ENCODE data around the gene DLGAP1.

The DLGAP1 gene

DNA sequence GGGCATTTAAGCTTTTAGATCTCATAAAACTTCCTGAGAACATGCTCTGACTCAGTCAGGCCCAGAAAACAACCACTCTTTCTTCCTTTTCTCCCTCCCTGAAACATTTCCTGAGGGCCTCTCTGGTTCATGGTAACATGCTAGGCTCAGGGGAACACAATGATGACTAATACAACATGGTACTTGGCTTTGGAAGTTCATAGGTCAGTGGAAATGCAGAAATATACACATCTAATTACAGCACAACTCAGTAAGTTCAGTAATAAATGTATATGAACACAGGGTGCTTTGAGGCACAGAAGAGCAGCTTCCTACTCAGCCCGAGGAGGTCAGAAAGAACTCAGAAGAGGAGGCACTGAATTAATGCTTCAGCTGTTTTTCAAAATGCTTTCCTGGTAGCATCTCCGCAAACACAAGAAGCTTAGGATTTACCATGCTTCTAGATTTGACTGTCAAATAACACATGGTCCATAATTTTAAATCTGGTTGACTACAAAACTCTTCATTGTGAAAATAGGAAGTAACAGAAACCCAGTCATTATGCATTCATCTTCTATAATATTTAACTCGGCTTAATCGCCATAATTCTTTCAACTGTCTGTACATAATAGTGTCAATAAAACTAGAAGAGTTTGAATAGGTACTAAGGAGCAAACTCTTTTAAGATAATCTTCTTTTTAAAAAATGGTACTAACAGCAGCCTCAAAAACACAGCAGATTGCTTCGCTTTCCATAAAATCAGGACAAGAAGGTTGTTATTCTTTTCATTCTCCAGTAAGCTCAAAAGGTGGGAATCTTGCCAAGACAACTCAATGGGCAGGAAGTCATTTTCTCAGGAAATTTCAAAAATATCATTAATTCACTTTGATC lies 251.3 kb downstream of the DLGAP1 start:
- H3K9me3 ChIP-seq (ENCODE audit: control insufficient read depth, low read length) = no peaks in the 10 kb centered on the region
- peaks cover 3% of the 10 kb centered on the region for H3K4me1 ChIP-seq (ENCODE audit: control insufficient read depth, insufficient read depth, low read length)
- no peaks in the 10 kb centered on the region for H3K27me3 ChIP-seq (ENCODE audit: control insufficient read depth, insufficient read depth, low read length, poor library complexity, severe bottlenecking)
- 90 to 97% methylated on average over 3 of the region's 5 CpGs for WGBS, 2 experiments
- no peak overlapping the region for H3K4me3 ChIP-seq (ENCODE audit: insufficient read depth, low read depth, low read length)
- H3K36me3 ChIP-seq (ENCODE audit: control insufficient read depth, insufficient read depth, low read length) = no peaks in the 10 kb centered on the region
- H3K27ac ChIP-seq (ENCODE audit: insufficient read depth, low read depth, low read length, poor library complexity, severe bottlenecking) = no peak overlapping the region

DNA sequence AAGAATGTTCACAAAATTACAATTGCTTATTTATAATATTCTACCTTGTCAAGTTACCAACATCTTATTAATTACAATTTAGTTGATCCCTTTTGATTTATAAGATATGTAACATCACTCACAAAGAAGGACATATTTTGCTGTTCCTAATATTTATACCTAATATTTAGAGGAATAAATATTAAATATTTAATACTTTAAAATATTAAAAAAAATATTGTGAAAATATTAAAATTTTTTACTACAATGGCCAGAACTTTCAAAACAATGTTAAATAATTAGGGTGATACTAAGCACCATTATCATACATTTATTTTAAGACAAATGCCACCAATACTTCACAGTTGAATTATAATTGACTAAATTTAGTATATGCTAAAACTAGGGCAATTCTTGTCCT lies 254.7 kb downstream of the DLGAP1 start:
- H3K27me3 ChIP-seq (ENCODE audit: control insufficient read depth, insufficient read depth, low read length, poor library complexity, severe bottlenecking) = no peaks in the 10 kb centered on the region
- H3K4me1 ChIP-seq (ENCODE audit: control insufficient read depth, insufficient read depth, low read length) = peaks cover 4% of the 10 kb centered on the region
- H3K27ac ChIP-seq (ENCODE audit: insufficient read depth, low read depth, low read length, poor library complexity, severe bottlenecking) = no peak overlapping the region
- no peaks in the 10 kb centered on the region for H3K36me3 ChIP-seq (ENCODE audit: control insufficient read depth, insufficient read depth, low read length)
- H3K9me3 ChIP-seq (ENCODE audit: control insufficient read depth, low read length) = no peaks in the 10 kb centered on the region
- no peak overlapping the region for H3K4me3 ChIP-seq (ENCODE audit: insufficient read depth, low read depth, low read length)

DNA sequence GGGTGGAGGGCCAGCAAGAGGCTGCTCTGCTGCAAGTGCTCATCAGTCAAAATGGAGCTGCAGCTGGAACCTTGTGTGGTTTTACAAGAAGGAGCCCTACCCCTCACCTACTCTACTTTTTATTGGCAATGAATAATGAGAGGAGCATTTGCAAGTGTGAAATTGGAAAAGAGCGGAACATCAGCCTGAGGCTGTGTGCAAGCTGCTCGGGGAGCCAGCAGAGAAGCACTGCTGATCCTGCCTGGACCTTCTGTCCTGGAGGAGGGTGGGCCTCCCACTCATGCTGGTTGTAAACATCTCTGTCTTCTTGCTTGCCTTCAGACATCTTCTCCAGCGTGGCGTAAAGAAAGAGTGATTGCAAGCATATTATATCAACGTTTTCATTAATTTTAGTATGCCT lies 256.2 kb downstream of the DLGAP1 start:
- Histone ChIP-seq H3K27me3 (ENCODE audit: control insufficient read depth, insufficient read depth, low read length, poor library complexity, severe bottlenecking) (no peaks in the 10 kb centered on the region), H3K4me1 (ENCODE audit: control insufficient read depth, insufficient read depth, low read length) (peaks cover 4% of the 10 kb centered on the region), H3K9me3 (ENCODE audit: control insufficient read depth, low read length) (no peaks in the 10 kb centered on the region), H3K36me3 (ENCODE audit: control insufficient read depth, insufficient read depth, low read length) (no peaks in the 10 kb centered on the region), H3K27ac (ENCODE audit: insufficient read depth, low read depth, low read length, poor library complexity, severe bottlenecking) (no peak overlapping the region), H3K4me3 (ENCODE audit: insufficient read depth, low read depth, low read length) (no peak overlapping the region)
- WGBS, 2 experiments = 83 to 94% methylated on average over 5 of the region's 5 CpGs

DNA sequence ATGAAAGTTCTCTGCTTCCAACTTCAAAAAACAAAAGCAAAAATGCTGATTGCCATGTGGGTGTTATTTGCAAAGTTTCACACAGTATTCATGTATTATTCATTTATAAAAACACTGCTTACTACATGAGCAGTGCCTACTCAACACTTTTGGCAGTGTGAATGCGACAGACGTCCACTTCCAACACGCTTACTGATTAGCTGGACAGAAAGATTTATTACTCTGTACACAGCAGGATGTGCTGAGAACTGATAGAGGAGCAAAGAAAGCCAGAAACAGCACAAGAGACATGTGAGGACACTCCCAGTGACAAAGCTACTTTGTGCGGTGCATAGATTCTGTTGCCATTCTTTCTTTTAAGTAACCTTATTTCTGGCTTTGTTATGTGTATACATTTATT lies 258.8 kb downstream of the DLGAP1 start:
- WGBS, 2 experiments = 80 to 87% methylated on average over 4 of the region's 4 CpGs

DNA sequence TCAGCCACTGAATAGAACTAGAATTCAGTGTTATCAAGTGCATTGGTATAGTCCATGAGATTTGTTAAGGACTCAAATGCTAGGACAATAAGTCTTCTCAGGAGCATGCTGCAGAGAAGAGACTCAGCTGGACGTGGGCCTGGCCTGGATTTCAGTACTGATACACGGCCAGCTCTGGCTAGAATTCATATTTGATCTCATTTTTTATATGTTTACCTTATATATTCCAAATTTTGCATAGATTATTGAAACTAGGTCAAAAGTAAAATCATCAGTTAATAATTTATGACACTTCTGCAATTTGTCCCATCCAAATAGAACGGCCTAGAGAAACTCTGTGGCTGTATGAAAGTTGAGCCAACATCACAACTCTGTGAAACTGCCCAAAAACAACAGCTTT lies 262.0 kb downstream of the DLGAP1 start:
- WGBS, 2 experiments = 94 to 98% methylated on average over 3 of the region's 3 CpGs
- Histone ChIP-seq H3K9me3 (ENCODE audit: control insufficient read depth, low read length) (no peaks in the 10 kb centered on the region), H3K36me3 (ENCODE audit: control insufficient read depth, insufficient read depth, low read length) (no peaks in the 10 kb centered on the region), H3K4me1 (ENCODE audit: control insufficient read depth, insufficient read depth, low read length) (no peaks in the 10 kb centered on the region), H3K4me3 (ENCODE audit: insufficient read depth, low read depth, low read length) (no peak overlapping the region), H3K27me3 (ENCODE audit: control insufficient read depth, insufficient read depth, low read length, poor library complexity, severe bottlenecking) (no peaks in the 10 kb centered on the region), H3K27ac (ENCODE audit: insufficient read depth, low read depth, low read length, poor library complexity, severe bottlenecking) (no peak overlapping the region)

More for the DNA sequence above, 258.8 kb downstream of the DLGAP1 start:
- Histone ChIP-seq H3K4me3 (ENCODE audit: insufficient read depth, low read depth, low read length) (no peak overlapping the region), H3K27ac (ENCODE audit: insufficient read depth, low read depth, low read length, poor library complexity, severe bottlenecking) (no peak overlapping the region), H3K27me3 (ENCODE audit: control insufficient read depth, insufficient read depth, low read length, poor library complexity, severe bottlenecking) (no peaks in the 10 kb centered on the region), H3K9me3 (ENCODE audit: control insufficient read depth, low read length) (no peaks in the 10 kb centered on the region), H3K4me1 (ENCODE audit: control insufficient read depth, insufficient read depth, low read length) (peaks cover 4% of the 10 kb centered on the region), H3K36me3 (ENCODE audit: control insufficient read depth, insufficient read depth, low read length) (no peaks in the 10 kb centered on the region)

DNA sequence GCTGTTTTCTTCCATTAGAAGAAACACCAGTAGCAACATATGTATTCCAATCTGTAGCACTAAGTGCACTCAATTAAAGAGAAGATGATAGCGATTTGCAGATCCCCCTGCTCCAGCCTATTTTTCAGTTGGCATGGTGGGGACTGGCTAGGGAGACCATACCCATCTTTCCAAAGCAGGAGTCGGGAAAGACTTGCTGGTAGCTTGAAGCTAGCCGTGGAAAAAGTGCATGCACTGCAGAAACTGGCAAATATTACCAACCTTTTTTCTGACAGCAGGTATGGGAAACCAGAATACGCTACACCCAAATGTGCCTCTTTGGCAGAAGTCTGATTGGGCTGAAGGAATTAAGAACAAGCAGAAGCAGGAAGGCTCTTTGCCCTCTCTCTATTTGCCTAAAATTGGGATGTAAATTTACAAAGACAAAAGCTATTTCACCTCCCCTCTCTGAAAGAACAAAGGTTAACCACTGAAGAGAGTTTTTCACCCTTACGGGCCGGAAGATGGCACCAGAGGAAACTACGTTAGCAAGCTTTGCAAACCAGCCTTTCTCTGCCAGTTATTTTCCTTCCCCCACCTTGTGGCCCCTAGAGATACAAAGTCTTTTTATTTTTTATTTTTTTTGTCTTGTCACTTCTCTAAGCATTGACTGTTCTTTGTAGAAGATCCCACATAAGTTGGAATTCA lies 273.1 kb downstream of the DLGAP1 start:
- Histone ChIP-seq H3K27me3 (ENCODE audit: control insufficient read depth, insufficient read depth, low read length, poor library complexity, severe bottlenecking) (no peaks in the 10 kb centered on the region), H3K4me3 (ENCODE audit: insufficient read depth, low read depth, low read length) (no peak overlapping the region), H3K9me3 (ENCODE audit: control insufficient read depth, low read length) (peaks cover 3% of the 10 kb centered on the region), H3K4me1 (ENCODE audit: control insufficient read depth, insufficient read depth, low read length) (no peaks in the 10 kb centered on the region), H3K36me3 (ENCODE audit: control insufficient read depth, insufficient read depth, low read length) (no peaks in the 10 kb centered on the region), H3K27ac (ENCODE audit: insufficient read depth, low read depth, low read length, poor library complexity, severe bottlenecking) (no peak overlapping the region)
- WGBS, 2 experiments = 57 to 58% methylated on average over 7 of the region's 7 CpGs

DNA sequence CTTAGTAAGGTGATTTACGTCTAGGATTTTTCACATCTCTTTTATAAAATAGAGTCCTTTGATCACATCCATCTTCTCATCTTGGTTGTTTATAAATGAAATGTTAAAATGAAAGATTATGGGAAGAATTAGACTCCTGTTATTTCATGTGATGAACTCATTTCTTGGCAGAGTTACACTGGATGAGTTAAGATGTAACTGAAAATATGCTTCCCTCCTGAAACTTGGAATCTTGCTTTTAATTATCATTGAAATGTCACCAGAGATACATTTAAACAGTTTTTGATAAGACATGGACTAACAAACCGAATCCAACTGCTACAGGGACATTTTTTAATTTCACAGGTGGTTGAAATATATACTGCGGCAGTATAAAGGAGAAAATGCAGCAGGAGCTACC lies 274.0 kb downstream of the DLGAP1 start:
- H3K4me1 ChIP-seq (ENCODE audit: control insufficient read depth, insufficient read depth, low read length) = no peaks in the 10 kb centered on the region
- H3K27ac ChIP-seq (ENCODE audit: insufficient read depth, low read depth, low read length, poor library complexity, severe bottlenecking) = no peak overlapping the region
- H3K27me3 ChIP-seq (ENCODE audit: control insufficient read depth, insufficient read depth, low read length, poor library complexity, severe bottlenecking) = no peaks in the 10 kb centered on the region
- no peaks in the 10 kb centered on the region for H3K36me3 ChIP-seq (ENCODE audit: control insufficient read depth, insufficient read depth, low read length)
- peaks cover 3% of the 10 kb centered on the region for H3K9me3 ChIP-seq (ENCODE audit: control insufficient read depth, low read length)
- H3K4me3 ChIP-seq (ENCODE audit: insufficient read depth, low read depth, low read length) = no peak overlapping the region
- WGBS, 2 experiments = 93 to 98% methylated on average over 2 of the region's 3 CpGs

DNA sequence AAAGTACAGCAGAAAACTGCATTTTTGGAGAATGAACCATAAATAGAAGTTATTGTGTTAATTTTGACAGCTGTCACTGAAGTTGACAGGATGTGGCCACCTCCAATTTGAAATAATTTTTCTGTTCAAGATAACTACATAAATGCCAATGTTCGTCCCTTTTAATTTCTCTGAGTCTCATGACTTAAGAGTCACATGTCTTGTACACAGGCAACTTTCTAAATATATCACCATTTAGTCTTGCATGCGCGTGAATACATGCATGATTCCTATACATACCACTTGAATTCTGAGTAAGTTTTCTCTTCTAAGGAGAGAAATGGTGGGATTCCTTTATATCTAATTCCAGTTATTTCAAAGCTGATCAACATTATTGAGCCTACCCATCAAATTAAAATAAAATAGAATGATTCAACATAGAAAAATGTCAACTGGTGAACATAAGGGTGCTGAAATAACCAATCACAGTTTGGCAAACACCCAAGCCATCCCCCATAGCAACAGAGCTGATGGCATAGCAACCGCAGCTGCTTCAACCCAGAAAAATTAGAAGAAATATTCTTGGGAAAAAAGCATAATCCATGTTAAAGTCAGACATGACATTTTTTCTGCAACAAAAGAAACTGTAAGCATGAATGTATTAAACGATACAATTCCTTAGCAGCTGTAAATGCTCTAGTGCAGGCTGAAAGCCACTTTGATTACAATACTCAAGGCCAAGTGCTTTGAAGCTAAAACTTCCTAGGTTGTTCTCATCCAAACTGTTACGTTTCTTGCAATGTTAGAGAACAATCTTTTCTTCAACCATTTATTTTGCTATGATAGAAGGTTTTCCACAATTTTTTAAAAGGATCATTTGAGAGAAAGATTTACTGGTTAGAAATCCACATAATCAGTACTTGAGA lies 282.7 kb downstream of the DLGAP1 start:
- no peaks in the 10 kb centered on the region for H3K9me3 ChIP-seq (ENCODE audit: control insufficient read depth, low read length)
- H3K27me3 ChIP-seq (ENCODE audit: control insufficient read depth, insufficient read depth, low read length, poor library complexity, severe bottlenecking) = no peaks in the 10 kb centered on the region
- no peak overlapping the region for H3K27ac ChIP-seq (ENCODE audit: insufficient read depth, low read depth, low read length, poor library complexity, severe bottlenecking)
- H3K36me3 ChIP-seq (ENCODE audit: control insufficient read depth, insufficient read depth, low read length) = no peaks in the 10 kb centered on the region
- 83 to 93% methylated on average over 2 to 6 of the region's 6 CpGs for WGBS, 2 experiments
- H3K4me3 ChIP-seq (ENCODE audit: insufficient read depth, low read depth, low read length) = no peak overlapping the region
- no peaks in the 10 kb centered on the region for H3K4me1 ChIP-seq (ENCODE audit: control insufficient read depth, insufficient read depth, low read length)

DNA sequence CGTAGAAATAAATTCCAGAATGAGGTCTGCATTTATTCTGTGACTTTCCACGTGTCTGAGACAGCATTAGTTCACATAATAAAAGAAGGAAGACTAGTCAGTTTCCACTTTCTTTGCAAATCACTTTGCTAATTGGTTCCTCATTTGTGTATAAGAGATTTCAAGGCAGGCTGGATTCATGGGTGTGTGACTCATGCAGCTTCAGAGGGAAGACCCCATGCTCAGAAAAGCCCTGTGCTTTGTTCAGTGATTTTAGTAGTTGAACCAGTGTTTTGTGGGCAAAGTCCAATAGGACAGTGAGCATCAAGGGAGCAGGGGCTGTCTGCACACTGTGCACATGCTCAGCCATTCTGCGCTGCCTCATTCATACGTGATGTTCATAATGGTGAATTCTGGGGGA lies 297.8 kb downstream of the DLGAP1 start:
- Histone ChIP-seq H3K27me3 (ENCODE audit: control insufficient read depth, insufficient read depth, low read length, poor library complexity, severe bottlenecking) (no peaks in the 10 kb centered on the region), H3K27ac (ENCODE audit: insufficient read depth, low read depth, low read length, poor library complexity, severe bottlenecking) (no peak overlapping the region), H3K9me3 (ENCODE audit: control insufficient read depth, low read length) (no peaks in the 10 kb centered on the region), H3K4me1 (ENCODE audit: control insufficient read depth, insufficient read depth, low read length) (no peaks in the 10 kb centered on the region), H3K36me3 (ENCODE audit: control insufficient read depth, insufficient read depth, low read length) (no peaks in the 10 kb centered on the region), H3K4me3 (ENCODE audit: insufficient read depth, low read depth, low read length) (no peak overlapping the region)
- 76 to 81% methylated on average over 4 of the region's 4 CpGs for WGBS, 2 experiments

DNA sequence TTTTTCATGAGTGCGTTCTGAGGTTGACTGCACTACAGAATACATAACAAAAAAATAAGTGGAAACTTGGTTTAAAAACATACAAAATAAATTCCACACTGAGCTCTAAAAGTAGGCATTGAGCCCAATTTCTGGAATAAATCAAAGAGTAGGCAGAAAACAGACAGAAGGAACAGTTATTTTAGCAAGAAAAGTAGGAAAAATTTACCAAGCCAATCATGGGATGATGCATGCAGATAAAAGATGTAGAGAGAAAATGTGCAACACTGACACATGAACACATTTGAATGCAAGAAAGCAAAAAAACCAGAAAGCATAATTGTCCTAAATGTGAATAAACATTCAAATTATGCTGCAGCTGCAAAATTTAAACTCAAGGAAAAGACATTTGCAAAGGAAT lies 308.3 kb downstream of the DLGAP1 start:
- WGBS, 2 experiments = 100% methylated on average over 1 of the region's 1 CpG; no CpG with 5 or more reads in 1 of the 2 experiments
- Histone ChIP-seq H3K36me3 (ENCODE audit: control insufficient read depth, insufficient read depth, low read length) (no peaks in the 10 kb centered on the region), H3K4me1 (ENCODE audit: control insufficient read depth, insufficient read depth, low read length) (no peaks in the 10 kb centered on the region), H3K27ac (ENCODE audit: insufficient read depth, low read depth, low read length, poor library complexity, severe bottlenecking) (no peak overlapping the region), H3K9me3 (ENCODE audit: control insufficient read depth, low read length) (no peaks in the 10 kb centered on the region), H3K4me3 (ENCODE audit: insufficient read depth, low read depth, low read length) (no peak overlapping the region), H3K27me3 (ENCODE audit: control insufficient read depth, insufficient read depth, low read length, poor library complexity, severe bottlenecking) (no peaks in the 10 kb centered on the region)
